Prostate gland (tissue), 2 donors: ENCODE measurements around the gene FES.

Experiments
- POLR2A ChIP-seq: fragments of 450-650 bp; IDR thresholded peaks from one replicate; pipeline ENCODE4 v1.6.1; 2016; ENCODE audit warnings: antibody characterized with exemption, mild to moderate bottlenecking
- TF ChIP-seq, protein P1 (sequence below), 4 experiments: fragments of 200-600 bp in 2 of 4; fragments of 450-650 bp in 2 of 4; sonication (generic) in 2 of 4; IDR thresholded peaks; 1 replicate in 3 of 4; 2 replicates in 1 of 4; pipeline ENCODE4 v1.5.1; 2016 to 2019; ENCODE audit warnings: antibody characterized with exemption in 4 of 4, mild to moderate bottlenecking in 2 of 4, moderate library complexity in 2 of 4

DNA sequence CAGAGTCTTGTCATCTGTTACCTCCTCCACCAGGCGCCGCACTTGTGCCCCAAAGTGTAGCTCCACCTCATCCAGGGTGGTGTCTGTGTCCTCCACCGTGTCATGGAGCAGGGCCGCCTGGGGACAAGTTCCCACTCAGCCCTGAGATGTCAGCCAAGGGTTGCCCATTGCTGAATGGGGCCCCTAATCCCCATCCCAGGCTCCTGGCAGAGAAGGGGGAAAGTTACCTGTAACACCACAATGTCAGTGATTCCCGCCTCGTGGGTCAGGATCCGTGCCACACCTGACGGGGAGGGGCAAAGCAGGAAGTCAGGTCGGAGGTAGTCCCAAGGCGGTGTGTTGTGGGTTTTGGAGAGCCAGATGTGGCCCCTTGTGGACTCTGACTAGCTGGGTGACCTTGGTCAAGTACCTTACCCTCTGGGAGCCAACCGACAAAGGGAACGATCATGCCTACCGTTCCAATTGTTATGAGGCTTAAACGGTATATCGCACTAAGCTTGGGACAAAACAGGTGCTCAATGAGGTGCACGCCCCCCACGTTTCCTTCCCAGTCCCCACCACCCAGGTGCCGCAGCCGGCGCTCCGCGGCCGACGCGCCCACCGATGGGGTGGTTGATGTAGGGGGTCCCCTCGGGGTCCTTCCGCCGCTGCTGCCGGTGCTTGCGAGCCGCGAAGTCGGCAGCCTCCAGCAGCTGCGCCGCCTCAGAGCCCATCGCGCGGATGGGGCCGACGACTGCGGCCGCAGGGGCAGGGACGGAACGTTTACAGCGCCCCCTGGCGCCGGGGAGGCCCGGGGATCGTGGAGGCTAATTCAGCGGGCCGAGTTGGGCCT lies 47.7 kb downstream of the FES start, which contains the start of gene HDDC3:
- TF ChIP-seq, protein P1, sequence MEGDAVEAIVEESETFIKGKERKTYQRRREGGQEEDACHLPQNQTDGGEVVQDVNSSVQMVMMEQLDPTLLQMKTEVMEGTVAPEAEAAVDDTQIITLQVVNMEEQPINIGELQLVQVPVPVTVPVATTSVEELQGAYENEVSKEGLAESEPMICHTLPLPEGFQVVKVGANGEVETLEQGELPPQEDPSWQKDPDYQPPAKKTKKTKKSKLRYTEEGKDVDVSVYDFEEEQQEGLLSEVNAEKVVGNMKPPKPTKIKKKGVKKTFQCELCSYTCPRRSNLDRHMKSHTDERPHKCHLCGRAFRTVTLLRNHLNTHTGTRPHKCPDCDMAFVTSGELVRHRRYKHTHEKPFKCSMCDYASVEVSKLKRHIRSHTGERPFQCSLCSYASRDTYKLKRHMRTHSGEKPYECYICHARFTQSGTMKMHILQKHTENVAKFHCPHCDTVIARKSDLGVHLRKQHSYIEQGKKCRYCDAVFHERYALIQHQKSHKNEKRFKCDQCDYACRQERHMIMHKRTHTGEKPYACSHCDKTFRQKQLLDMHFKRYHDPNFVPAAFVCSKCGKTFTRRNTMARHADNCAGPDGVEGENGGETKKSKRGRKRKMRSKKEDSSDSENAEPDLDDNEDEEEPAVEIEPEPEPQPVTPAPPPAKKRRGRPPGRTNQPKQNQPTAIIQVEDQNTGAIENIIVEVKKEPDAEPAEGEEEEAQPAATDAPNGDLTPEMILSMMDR (IDR thresholded peaks at IDR 0.05): peak; percentile 81 to 95 (median 91)
- peak; percentile 71 for TF ChIP-seq POLR2A
